ENCODE results near the gene DMRTB1. TPM values are rescaled to one million over a fixed set of nuclear protein-coding genes. Genes with fewer than 3 reads are reported as not detected.

DMRTB1 gene
- total RNA-seq, 1 donor from 2014 or later = not detected

DNA sequence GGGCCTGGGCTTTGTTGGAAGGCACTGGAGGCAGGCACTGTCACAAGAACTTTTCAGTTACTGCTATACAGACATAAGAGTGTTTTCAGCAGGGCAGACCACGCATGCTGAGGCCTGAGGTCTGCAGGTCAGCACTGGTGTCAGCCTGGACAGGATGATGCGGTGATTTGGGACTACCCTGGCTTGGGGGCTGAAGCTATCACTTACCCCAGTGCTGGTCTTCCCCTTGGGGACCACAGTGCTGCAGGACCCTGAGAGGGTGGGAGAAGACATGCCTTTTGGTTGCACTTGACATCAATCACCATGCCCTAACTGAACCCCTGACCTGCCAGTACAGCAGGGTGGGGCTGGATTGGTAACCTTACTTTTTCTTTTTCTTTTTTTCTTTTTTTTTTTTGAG lies 9.2 kb downstream of the DMRTB1 start:
- Histone ChIP-seq H3K9me3 (no peaks in the 10 kb centered on the region), H3K27me3 (no peaks in the 10 kb centered on the region), H3K27ac (no peak overlapping the region), H3K4me1 (no peaks in the 10 kb centered on the region), H3K36me3 (no peaks in the 10 kb centered on the region), H3K4me3 (no peak overlapping the region)
- intact Hi-C loops (cut with DNase I) = no loop called here
- DNase-seq (ENCODE audit: low spot score in 2 of 2) = no peak
- no peak for TF ChIP-seq CTCF (IDR thresholded peaks at IDR 0.05)

- Histone ChIP-seq H3K9me3 (no peaks in the 10 kb centered on the region), H3K27me3 (no peaks in the 10 kb centered on the region), H3K27ac (no peak overlapping the region), H3K4me1 (no peaks in the 10 kb centered on the region), H3K36me3 (no peaks in the 10 kb centered on the region), H3K4me3 (no peak overlapping the region)
- DNase-seq (ENCODE audit: low spot score in 2 of 2) = no peak
- intact Hi-C loops (cut with DNase I) = no loop called here
- TF ChIP-seq CTCF (IDR thresholded peaks at IDR 0.05) = no peak
Measured at GRCh38 chr1:53469373-53469772, 10.2 kb downstream of the DMRTB1 start.

DNA sequence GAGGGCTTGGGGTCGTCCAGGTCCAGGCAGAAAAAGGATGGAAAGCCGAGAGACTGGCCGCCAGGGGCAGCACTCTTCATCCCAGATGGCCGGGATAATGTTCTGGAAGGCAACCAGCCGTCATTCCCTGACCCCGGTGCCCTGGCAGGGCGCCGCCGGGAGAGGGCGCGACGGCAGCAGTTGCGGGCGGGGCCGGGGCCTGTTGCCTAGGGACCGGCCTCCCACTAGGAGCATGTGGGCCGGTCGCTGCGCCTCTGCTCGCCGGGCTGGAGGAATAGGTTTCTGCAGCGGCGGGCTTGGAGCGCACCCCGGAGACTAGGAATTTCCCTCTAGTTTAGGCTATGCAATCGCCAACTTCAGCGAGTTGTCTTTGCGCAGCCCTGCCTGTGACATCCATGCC lies 11.0 kb downstream of the DMRTB1 start:
- TF ChIP-seq CTCF (IDR thresholded peaks at IDR 0.05) = peak; percentile 10 to 39 (median 21)
- H3K27ac ChIP-seq = no peak overlapping the region
- DNase-seq (ENCODE audit: low spot score in 2 of 2) = no peak
- no peaks in the 10 kb centered on the region for H3K9me3 ChIP-seq
- no peak overlapping the region for H3K4me3 ChIP-seq
- no peaks in the 10 kb centered on the region for H3K36me3 ChIP-seq
- no peaks in the 10 kb centered on the region for H3K4me1 ChIP-seq
- intact Hi-C loops (cut with DNase I) = no loop called here
- H3K27me3 ChIP-seq = no peaks in the 10 kb centered on the region

DNA sequence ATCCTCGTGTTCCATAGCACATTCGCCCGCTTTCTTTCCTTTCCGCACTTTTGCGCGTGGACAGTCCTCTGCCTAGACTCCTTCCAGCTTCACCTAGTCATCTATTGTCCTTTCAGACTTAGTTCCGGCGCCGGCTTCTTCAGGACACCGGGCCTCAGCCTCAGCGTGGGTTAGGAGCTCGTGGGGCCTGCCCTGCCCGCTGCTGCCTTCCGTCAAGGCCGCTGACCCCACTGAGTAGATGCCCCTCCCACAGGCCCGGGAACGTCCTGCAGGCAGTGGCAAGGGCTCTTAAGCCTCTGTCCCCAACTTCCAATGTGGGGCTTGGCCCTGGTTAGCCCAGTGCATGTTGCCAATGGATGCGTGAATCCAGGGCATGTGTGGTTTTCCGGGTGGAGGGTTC lies 11.4 kb downstream of the DMRTB1 start:
- H3K27me3 ChIP-seq = no peaks in the 10 kb centered on the region
- no peak for TF ChIP-seq CTCF (IDR thresholded peaks at IDR 0.05)
- no peaks in the 10 kb centered on the region for H3K36me3 ChIP-seq
- no peak overlapping the region for H3K27ac ChIP-seq
- intact Hi-C loops (cut with DNase I) = no loop called here
- H3K4me3 ChIP-seq = no peak overlapping the region
- no peaks in the 10 kb centered on the region for H3K4me1 ChIP-seq
- H3K9me3 ChIP-seq = no peaks in the 10 kb centered on the region
- no peak for DNase-seq (ENCODE audit: low spot score in 2 of 2)

GRCh38 chr1:53471000-53471399 lies 11.8 kb downstream of the DMRTB1 start:
- Histone ChIP-seq H3K27me3 (no peaks in the 10 kb centered on the region), H3K36me3 (no peaks in the 10 kb centered on the region), H3K4me3 (no peak overlapping the region), H3K27ac (no peak overlapping the region), H3K9me3 (no peaks in the 10 kb centered on the region), H3K4me1 (no peaks in the 10 kb centered on the region)
- intact Hi-C loops (cut with DNase I) = no loop called here
- no peak for TF ChIP-seq CTCF (IDR thresholded peaks at IDR 0.05)
- no peak for DNase-seq (ENCODE audit: low spot score in 2 of 2)

GRCh38 chr1:53473463-53473862 lies 14.3 kb downstream of the DMRTB1 start:
- no peak for TF ChIP-seq CTCF (IDR thresholded peaks at IDR 0.05)
- intact Hi-C loops (cut with DNase I) = no loop called here
- H3K27ac ChIP-seq = no peak overlapping the region

More at GRCh38 chr1:53473463-53473862, 14.3 kb downstream of the DMRTB1 start:
- no peak for DNase-seq (ENCODE audit: low spot score in 2 of 2)
- Histone ChIP-seq H3K4me1 (no peaks in the 10 kb centered on the region), H3K9me3 (no peaks in the 10 kb centered on the region), H3K27me3 (no peaks in the 10 kb centered on the region), H3K36me3 (no peaks in the 10 kb centered on the region), H3K4me3 (no peak overlapping the region)

All from ascending aorta (tissue), 2 donors.